ENCODE measurements around the gene LHX5.

GRCh38 chr12:113445544-113446171 lies 26.0 kb downstream of the LHX5 start:
- TF ChIP-seq CTCF (IDR thresholded peaks at IDR 0.05) (no peak), ZFX (IDR thresholded peaks at IDR 0.05; ENCODE audit: borderline replicate concordance) (no peak)
